ENCODE measurements around the gene CLRN2. TPM values are rescaled to one million over a fixed set of nuclear protein-coding genes. Genes with fewer than 3 reads are reported as not detected.

Gene CLRN2
- total RNA-seq, 1 donor from 2014 or later, result not detected

GRCh38 chr4:17493619-17494018 is 21.3 kb upstream of the CLRN2 start:
- no peak for TF ChIP-seq CTCF (IDR thresholded peaks at IDR 0.05; ENCODE audit: unreplicated experiment)
- Mint-ChIP-seq H3K27ac (no peak overlapping the region), H3K27me3 (ENCODE audit: low read depth) (no peaks in the 10 kb centered on the region), H3K36me3 (peaks cover 27% of the 10 kb centered on the region), H3K9me3 (no peaks in the 10 kb centered on the region), H3K4me3 (no peak overlapping the region), H3K4me1 (peaks cover 10% of the 10 kb centered on the region)
- no peak for DNase-seq (ENCODE audit: low spot score in 2 of 2, unreplicated experiment in 2 of 2)

GRCh38 chr4:17494258-17495190 is 20.4 kb upstream of the CLRN2 start:
- Mint-ChIP-seq H3K4me1 (peaks cover 10% of the 10 kb centered on the region), H3K27ac (no peak overlapping the region), H3K36me3 (peaks cover 23% of the 10 kb centered on the region), H3K27me3 (ENCODE audit: low read depth) (no peaks in the 10 kb centered on the region), H3K4me3 (no peak overlapping the region), H3K9me3 (no peaks in the 10 kb centered on the region)
- no peak for TF ChIP-seq CTCF (IDR thresholded peaks at IDR 0.05; ENCODE audit: unreplicated experiment)
- DNase-seq (ENCODE audit: low spot score in 2 of 2, unreplicated experiment in 2 of 2), result no peak

- Mint-ChIP-seq H3K27ac (no peak overlapping the region), H3K36me3 (peaks cover 18% of the 10 kb centered on the region), H3K4me1 (peaks cover 2% of the 10 kb centered on the region), H3K4me3 (no peak overlapping the region), H3K27me3 (ENCODE audit: low read depth) (no peaks in the 10 kb centered on the region), H3K9me3 (no peaks in the 10 kb centered on the region)
- no peak for TF ChIP-seq CTCF (IDR thresholded peaks at IDR 0.05; ENCODE audit: unreplicated experiment)
- DNase-seq (ENCODE audit: low spot score in 2 of 2, unreplicated experiment in 2 of 2), result no peak
Observed at GRCh38 chr4:17497890-17498523, 17.0 kb upstream of the CLRN2 start.

GRCh38 chr4:17500574-17500973 is 14.4 kb upstream of the CLRN2 start:
- no peak for DNase-seq (ENCODE audit: low spot score in 2 of 2, unreplicated experiment in 2 of 2)
- H3K36me3 Mint-ChIP-seq, result peaks cover 22% of the 10 kb centered on the region
- H3K4me3 Mint-ChIP-seq, result no peak overlapping the region
- H3K4me1 Mint-ChIP-seq, result peaks cover 2% of the 10 kb centered on the region
- no peaks in the 10 kb centered on the region for H3K9me3 Mint-ChIP-seq
- H3K27ac Mint-ChIP-seq, result no peak overlapping the region
- H3K27me3 Mint-ChIP-seq (ENCODE audit: low read depth), result no peaks in the 10 kb centered on the region
- TF ChIP-seq CTCF (IDR thresholded peaks at IDR 0.05; ENCODE audit: unreplicated experiment), result no peak

GRCh38 chr4:17502756-17503155 is 12.2 kb upstream of the CLRN2 start:
- TF ChIP-seq CTCF (IDR thresholded peaks at IDR 0.05; ENCODE audit: unreplicated experiment), result no peak
- Mint-ChIP-seq H3K4me1 (peaks cover 2% of the 10 kb centered on the region), H3K9me3 (no peaks in the 10 kb centered on the region), H3K36me3 (peaks cover 25% of the 10 kb centered on the region), H3K4me3 (no peak overlapping the region), H3K27me3 (ENCODE audit: low read depth) (no peaks in the 10 kb centered on the region), H3K27ac (no peak overlapping the region)
- DNase-seq (ENCODE audit: low spot score in 2 of 2, unreplicated experiment in 2 of 2), result no peak
